GM12892 (cell line): Measurements from ENCODE around the gene PNMA8C.

Experiments used
- POLR2A ChIP-seq: IDR thresholded peaks from 2 replicates; pipeline ENCODE4 v1.6.1; 2011; ENCODE audit warnings: low read depth, low read length, control low read depth
- POLR2AphosphoS5 ChIP-seq: IDR thresholded peaks from 2 replicates; pipeline ENCODE4 v1.6.1; 2011; ENCODE audit warnings: low read depth, low read length, control low read depth

GRCh38 chr19:46448601-46449000 lies 19.9 kb upstream of the PNMA8C start:
- TF ChIP-seq POLR2AphosphoS5: no peak
- TF ChIP-seq POLR2A: no peak
